WTC11 (cell line): ENCODE data around the gene PTPN6. TPM values are rescaled to one million over a fixed set of nuclear protein-coding genes. Genes with fewer than 3 reads are reported as not detected.

Experiments
- AFF4 ChIP-seq: sonication (generic); formaldehyde crosslinking; IDR thresholded peaks from 2 replicates; pipeline ENCODE4 v1.8.1; 2023; ENCODE audit warnings: mild to moderate bottlenecking, missing genetic modification reagents, borderline replicate concordance
- AR ChIP-seq: fragments of 250-450 bp; sonication (Bioruptor Pico); IDR thresholded peaks from 2 replicates; pipeline ENCODE4 v1.9.0; 2021; ENCODE audit warnings: mild to moderate bottlenecking
- ARID4B ChIP-seq: sonication (generic); formaldehyde crosslinking; IDR thresholded peaks from 2 replicates; pipeline ENCODE4 v1.8.0; 2023; ENCODE audit warnings: missing genetic modification reagents, mild to moderate bottlenecking, borderline replicate concordance
- ATF2 ChIP-seq: sonication (generic); formaldehyde crosslinking; IDR thresholded peaks from 2 replicates; pipeline ENCODE4 v1.8.1; 2022; ENCODE audit warnings: low read depth, missing genetic modification reagents, borderline replicate concordance
- CBFB ChIP-seq: sonication (generic); formaldehyde crosslinking; IDR thresholded peaks from 2 replicates; pipeline ENCODE4 v1.8.1; 2022; ENCODE audit warnings: mild to moderate bottlenecking, low read depth, missing genetic modification reagents
- CREM ChIP-seq: sonication (generic); formaldehyde crosslinking; IDR thresholded peaks from 2 replicates; pipeline ENCODE4 v1.8.1; 2022; ENCODE audit warnings: mild to moderate bottlenecking, missing genetic modification reagents, moderate library complexity
- E2F1 ChIP-seq: sonication (generic); formaldehyde crosslinking; IDR thresholded peaks from 2 replicates; pipeline ENCODE4 v1.8.0; 2022; ENCODE audit warnings: mild to moderate bottlenecking, missing genetic modification reagents
- E2F5 ChIP-seq: sonication (generic); formaldehyde crosslinking; IDR thresholded peaks from 2 replicates; pipeline ENCODE4 v1.8.1; 2022; ENCODE audit warnings: mild to moderate bottlenecking, moderate library complexity, missing genetic modification reagents
- FOXP1 ChIP-seq: sonication (generic); formaldehyde crosslinking; IDR thresholded peaks from 2 replicates; pipeline ENCODE4 v1.8.0; 2022; ENCODE audit warnings: missing genetic modification reagents, mild to moderate bottlenecking, moderate library complexity, borderline replicate concordance
- MAX ChIP-seq: sonication (generic); formaldehyde crosslinking; IDR thresholded peaks from 2 replicates; pipeline ENCODE4 v1.8.0; 2022; ENCODE audit warnings: mild to moderate bottlenecking, missing genetic modification reagents
- MYBL2 ChIP-seq: sonication (generic); formaldehyde crosslinking; IDR thresholded peaks from 2 replicates; pipeline ENCODE4 v1.8.1; 2023; ENCODE audit warnings: mild to moderate bottlenecking, moderate library complexity, missing genetic modification reagents
- NR1H2 ChIP-seq: sonication (generic); formaldehyde crosslinking; IDR thresholded peaks from 2 replicates; pipeline ENCODE4 v1.9.0; 2021; ENCODE audit warnings: mild to moderate bottlenecking, moderate library complexity, missing genetic modification reagents
- TEAD1 ChIP-seq: sonication (generic); formaldehyde crosslinking; IDR thresholded peaks from 2 replicates; pipeline ENCODE4 v1.8.0; 2022; ENCODE audit warnings: mild to moderate bottlenecking, missing genetic modification reagents
- TP53 ChIP-seq: sonication (generic); formaldehyde crosslinking; IDR thresholded peaks from 2 replicates; pipeline ENCODE4 v1.8.1; 2023; ENCODE audit warnings: mild to moderate bottlenecking, missing genetic modification reagents
- USF1 ChIP-seq: sonication (generic); formaldehyde crosslinking; IDR thresholded peaks from 2 replicates; pipeline ENCODE4 v1.8.0; 2022; ENCODE audit warnings: mild to moderate bottlenecking, missing genetic modification reagents
- ZMAT4 ChIP-seq: fragments of 250-450 bp; sonication (Bioruptor Pico); IDR thresholded peaks from 2 replicates; pipeline ENCODE4 v1.9.0; 2021; ENCODE audit warnings: mild to moderate bottlenecking
- ZNF219 ChIP-seq: sonication (generic); formaldehyde crosslinking; IDR thresholded peaks from 2 replicates; pipeline ENCODE4 v1.8.0; 2023; ENCODE audit warnings: missing genetic modification reagents, mild to moderate bottlenecking, borderline replicate concordance
- ZNF423 ChIP-seq: fragments of 250-450 bp; sonication (Bioruptor Pico); IDR thresholded peaks from 2 replicates; pipeline ENCODE4 v2.1.2; 2022; ENCODE audit warnings: mild to moderate bottlenecking, moderate library complexity
- ZNF512 ChIP-seq: sonication (generic); formaldehyde crosslinking; IDR thresholded peaks from 2 replicates; pipeline ENCODE4 v1.8.1; 2022; ENCODE audit warnings: missing genetic modification reagents, borderline replicate concordance
- total RNA-seq: library from RNA; stranded (reverse); gene quantifications from 3 replicates; pipeline ENCODE4 v1.2.3, GENCODE V29; 2021

PTPN6 gene
- total RNA-seq, 1 experiment from 2014 or later, result 27.1 TPM

GRCh38 chr12:6943722-6944380 lies 7.3 kb upstream of the PTPN6 start, which contains the start of the genes C12orf57 and RNU7-1 (continued):
- no peak for TF ChIP-seq ZNF512 (CRISPR knock-in tag)
- no peak for TF ChIP-seq AFF4 (CRISPR knock-in tag)
- TF ChIP-seq MYBL2, result peak; percentile 89
- TF ChIP-seq E2F5 (CRISPR knock-in tag), result no peak
- no peak for TF ChIP-seq E2F1 (CRISPR knock-in tag)
- peak; percentile 87 for TF ChIP-seq TP53
- TF ChIP-seq ATF2 (CRISPR knock-in tag), result peak; percentile 56; the same call in 1 of the 2 replicates
- peak; percentile 77 for TF ChIP-seq MAX (CRISPR knock-in tag)
- TF ChIP-seq USF1 (CRISPR knock-in tag), result peak; percentile 56; the same call in 1 of the 2 replicates
- peak; percentile 51; the same call in 1 of the 2 replicates for TF ChIP-seq NR1H2 (CRISPR knock-in tag)
- TF ChIP-seq TEAD1 (CRISPR knock-in tag), result peak; percentile 93
- TF ChIP-seq ARID4B (CRISPR knock-in tag), result peak; percentile 88
- no peak; the same call in 1 of the 2 replicates for TF ChIP-seq CREM (CRISPR knock-in tag)
- TF ChIP-seq ZMAT4 (CRISPR knock-in tag), result peak; percentile 96
- TF ChIP-seq FOXP1, result peak; percentile 97
- 0 out of 2 replicates have a peak, but pooled peaks have one; percentile 21 for TF ChIP-seq ZNF219 (CRISPR knock-in tag)
- peak; percentile 85; the same call in 1 of the 2 replicates for TF ChIP-seq CBFB (CRISPR knock-in tag)
- TF ChIP-seq ZNF423 (CRISPR knock-in tag), result 0 out of 2 replicates have a peak, but pooled peaks have one; percentile 30
- peak; percentile 100 for TF ChIP-seq AR (CRISPR knock-in tag)
